GM21723 (cell line): ENCODE data around the gene CAMTA1.

Experiments
- ATAC-seq: cut with Tn5 transposase; IDR thresholded peaks from one replicate; pipeline ENCODE4 v1.9.1; 2021; ENCODE audit warnings: mild to moderate bottlenecking, moderate library complexity; ENCODE audit not compliant: unreplicated experiment

Gene CAMTA1

DNA sequence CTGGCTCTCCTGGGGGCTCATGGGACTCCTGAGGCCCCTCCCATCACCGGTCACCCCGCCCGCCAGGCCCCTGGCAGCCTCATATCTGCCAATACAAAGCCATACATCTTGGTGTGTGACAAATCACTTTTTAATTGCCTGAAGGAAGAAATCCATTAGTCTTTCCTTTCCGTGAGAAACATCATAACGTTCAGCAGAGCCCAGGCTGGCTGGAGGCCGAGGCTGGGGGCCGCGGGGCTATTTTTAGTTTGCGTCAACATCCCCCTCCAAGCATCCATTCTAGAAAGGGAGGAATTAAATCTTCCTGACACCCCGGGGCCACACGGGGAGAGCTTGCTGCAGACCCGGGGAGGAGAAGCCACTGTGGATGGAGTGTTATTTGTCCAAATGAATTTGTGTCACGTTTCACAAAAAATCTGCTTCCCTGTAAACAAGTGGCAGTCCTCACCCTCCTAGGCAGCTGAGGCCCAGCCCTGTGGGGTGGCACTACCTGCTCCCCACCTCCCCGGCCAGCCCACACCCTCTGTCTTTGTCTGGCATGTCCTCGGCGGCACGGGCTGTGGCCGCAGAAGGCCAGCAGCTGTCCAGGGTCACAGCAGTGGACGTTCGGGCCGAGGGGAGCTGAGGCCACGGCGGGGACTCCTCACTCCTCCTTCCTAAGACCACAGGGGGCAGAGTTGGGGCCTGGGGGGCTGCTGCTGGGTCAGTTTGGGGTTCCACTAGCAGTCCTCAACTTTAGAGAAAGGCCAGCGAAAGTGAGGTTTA, 749.0 kb downstream of the CAMTA1 start:
- ATAC-seq, result no peak

DNA sequence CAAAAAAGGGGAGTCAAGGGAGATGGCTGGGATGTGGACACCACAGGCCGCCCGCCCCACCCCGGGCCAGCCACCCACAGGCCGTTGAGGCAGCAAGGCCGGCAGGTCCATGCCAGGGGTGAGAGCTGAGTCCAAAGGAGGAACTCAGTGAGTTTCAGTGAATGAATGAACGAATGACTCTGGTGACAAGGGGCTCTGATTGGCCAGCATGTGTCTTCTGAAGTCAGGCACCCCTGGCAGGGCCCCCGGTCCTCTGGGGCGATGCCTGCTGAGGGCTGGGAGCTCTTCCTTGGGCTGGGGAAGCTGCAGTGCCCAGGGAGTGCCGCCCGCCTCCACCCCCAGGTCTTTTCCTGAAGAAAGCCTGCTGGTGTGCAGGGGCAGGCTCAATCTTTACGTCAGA, 749.8 kb downstream of the CAMTA1 start:
- ATAC-seq, result no peak

DNA sequence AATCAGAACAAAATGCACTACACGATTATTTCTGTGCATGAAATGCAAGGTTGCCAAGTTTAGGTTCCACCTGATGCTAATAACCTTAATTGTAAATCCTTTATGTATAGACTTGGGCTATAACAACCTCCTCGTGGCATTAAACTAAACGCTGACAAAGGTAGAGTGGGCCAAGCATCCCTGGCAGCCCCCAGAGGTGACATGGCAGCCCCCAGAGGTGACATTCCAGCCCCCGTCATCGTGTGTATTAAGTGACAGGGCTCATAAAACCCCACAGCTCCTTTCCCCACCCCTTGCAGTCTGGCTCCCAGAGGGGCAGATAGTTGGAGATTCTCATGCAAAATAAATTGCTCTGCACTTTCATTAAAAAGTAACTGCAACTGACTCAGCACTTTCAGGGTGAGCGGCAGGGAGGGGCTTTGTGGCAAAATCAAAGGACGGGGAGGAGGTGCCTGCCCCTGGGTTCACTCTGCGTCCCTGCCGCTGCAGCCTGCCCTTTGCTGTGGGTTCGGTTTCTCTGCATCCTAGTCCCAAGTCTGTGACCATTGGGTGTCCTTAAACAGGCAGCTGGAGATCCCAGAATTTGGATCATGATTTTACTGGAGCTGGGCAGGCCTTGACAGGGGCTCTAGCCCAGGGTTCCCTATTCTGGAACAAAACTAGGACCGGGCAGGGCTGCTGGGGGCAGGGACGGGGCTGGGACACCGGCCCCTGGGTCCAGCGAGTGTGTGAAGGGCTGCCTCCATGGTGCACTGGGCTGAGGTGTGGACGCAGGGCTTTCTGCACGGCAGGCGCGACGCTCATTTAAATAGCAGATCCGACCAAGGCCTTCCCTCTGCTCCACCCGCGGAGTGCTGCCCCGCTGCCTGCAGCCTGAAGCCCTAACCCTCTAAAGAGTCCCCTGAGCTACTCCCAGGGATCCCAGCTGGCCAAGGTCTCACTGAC, 751.0 kb downstream of the CAMTA1 start:
- no peak for ATAC-seq

DNA sequence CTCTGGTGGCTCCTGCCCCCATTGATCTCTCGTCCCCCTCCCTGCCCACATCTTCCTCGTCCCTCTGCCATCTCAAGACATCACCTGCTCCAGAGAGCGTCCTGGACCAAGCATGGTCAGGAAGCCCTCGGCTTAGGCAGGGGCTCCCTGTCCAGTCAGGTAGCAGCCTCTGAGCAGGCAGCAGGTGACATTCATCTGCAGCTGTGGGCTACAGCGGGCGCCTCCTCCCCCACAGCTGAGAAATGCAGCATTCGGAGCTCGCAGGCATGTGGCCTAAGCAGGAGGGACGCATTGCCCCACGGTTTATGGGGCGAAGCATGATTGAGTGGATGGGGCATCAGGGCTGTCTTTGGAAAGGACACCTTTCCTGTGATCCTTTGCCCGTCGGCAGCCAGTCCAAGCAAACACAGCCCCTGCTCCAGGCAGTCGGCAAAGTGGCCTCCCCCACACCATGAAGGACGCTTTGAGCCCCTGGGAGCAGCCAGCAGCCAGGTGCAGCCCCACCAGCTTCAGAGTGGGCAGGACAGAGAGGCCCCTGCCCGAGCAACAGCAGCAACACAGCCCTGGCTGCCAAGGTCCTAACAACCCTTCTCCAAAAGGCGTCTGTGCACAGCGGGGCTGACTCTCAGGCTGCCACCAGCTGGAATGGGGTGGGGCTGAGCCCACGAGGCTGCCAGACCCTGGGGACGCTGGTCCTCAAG, 751.8 kb downstream of the CAMTA1 start:
- ATAC-seq, result no peak

DNA sequence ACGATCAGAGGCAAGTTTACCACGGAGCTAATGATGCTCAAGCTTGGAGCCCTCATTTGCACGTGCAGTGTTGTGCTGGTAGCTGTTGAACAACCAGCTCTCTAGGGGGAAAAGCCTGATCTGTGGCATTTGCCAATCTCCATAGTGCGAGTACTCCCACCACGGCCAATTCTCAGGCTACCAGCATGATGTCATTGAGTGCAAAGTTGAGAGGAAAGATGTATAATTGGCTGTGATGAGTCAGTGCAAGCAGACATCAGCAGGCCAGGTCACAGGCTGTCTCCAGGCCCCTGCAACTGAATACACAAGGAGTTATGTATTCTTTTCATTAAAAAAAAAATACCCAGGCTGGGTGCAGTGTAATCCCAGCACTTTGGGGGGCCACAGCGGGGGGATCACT, 752.8 kb downstream of the CAMTA1 start:
- no peak for ATAC-seq

DNA sequence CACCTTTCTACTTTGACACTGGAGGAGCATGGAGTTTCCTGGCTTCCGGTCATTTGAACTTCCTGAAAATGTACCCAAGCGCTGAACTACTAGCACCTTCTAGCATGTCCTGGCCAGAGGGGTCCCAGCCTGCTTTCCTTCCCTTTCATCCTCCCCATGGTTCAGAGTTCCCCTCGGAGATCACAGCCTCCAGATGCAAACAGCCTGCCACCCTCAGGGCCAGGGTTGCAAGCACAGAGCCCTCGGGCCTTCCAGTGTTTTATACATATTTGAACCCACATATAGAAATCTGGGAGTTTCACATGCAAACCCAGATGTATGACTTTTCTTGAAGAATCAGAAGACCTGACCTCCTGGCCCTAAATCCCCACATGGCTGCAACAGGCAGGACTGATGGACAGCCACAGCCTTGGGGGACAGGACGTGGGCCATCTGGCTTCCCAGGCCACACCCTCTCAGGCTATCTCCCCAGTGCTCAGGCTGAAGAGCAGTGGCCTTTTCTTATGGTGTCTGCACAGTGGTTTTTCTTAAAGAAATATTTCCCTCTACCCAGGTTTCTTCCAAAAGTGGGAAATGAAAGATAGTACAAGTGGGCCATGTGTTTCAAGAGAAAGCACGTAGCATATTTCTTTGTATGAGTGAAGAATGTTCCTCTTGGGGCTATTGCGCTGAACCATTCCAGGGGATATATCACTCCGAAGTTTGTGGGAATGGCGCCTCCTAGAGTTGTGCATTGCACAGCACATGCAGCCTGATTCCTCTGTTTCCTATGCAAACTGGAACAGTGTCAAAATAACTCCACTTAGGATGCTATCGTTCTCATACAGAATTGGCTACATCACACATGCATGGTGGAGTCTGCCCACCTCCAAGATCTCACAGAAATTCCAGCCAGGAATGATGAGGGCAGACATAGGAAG, 753.9 kb downstream of the CAMTA1 start:
- ATAC-seq, result no peak

DNA sequence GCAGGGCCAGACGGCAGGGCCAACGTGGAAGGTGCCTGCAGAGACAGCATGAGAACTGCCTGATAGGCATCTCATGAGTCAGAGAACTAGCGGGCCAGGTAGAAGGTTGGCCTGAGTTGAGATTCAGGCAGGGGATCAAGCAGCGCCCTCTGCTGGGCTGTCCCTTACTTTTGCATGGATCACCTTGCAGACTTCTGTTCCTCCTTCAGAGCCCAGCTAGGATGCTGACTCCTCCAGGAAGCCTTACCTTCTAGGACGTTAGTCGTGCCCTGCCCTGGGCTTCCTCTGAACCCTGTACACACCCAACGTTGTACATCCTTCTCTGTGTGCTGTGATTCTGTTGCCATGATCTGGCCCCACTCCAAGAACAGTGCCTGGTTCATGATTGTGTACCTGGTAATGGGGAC, 754.5 kb downstream of the CAMTA1 start:
- no peak for ATAC-seq

DNA sequence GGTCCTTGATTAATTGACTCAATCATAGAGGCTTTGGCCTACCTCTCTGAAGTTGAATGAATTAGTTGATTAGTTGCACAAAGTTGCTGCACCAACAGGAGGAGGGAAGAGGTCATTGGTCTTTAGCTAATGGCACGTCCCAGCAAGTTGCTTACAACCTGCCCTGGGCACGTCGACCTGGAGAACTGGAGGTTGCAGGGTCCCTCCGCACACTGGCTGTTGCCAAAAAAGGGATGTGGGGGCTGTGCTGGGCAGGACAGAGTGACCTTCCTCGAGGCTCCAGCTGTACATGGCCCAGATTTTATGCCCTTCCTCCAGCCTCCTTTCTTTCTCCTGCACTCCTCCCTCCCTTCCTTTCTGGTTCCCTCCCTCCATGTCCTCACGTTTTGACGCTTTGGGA, 755.6 kb downstream of the CAMTA1 start:
- ATAC-seq, result no peak

DNA sequence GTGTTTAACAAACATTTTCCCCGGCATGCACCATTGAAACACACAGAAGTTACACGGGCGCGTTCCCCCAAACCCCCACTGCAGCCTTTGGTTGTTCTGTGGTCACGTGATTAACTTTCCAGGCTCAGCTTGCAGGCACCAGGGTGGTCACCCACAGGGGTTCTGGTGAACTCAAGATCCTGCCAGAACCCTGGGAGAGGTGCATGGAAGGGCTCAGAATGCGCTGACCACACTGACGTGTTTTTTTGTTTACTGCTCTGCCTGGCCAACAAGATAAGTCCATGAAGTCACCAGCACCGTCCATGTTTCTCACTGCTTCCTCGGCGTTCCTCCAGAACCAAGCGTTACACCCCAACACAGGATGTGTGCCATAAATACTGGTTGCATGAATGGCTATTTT, 756.4 kb downstream of the CAMTA1 start:
- ATAC-seq, result no peak

DNA sequence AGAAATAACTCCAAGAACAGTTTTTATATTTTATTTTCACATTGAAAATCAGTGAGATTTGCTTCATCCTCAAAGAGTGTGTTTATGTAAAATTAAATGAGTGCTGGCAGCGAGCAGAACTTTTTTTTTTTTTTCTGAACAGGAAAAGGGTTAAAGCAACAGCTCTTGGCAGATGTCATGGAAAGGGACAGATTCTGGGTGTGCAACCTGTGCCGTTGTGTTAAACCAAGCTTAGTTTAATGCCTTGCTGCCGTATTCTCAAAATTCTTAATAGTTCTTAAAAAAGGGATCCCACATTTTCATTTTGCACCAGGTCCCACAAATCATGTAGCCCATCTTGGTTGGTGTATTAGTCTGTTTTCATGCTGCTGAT, 758.5 kb downstream of the CAMTA1 start:
- ATAC-seq, result no peak

DNA sequence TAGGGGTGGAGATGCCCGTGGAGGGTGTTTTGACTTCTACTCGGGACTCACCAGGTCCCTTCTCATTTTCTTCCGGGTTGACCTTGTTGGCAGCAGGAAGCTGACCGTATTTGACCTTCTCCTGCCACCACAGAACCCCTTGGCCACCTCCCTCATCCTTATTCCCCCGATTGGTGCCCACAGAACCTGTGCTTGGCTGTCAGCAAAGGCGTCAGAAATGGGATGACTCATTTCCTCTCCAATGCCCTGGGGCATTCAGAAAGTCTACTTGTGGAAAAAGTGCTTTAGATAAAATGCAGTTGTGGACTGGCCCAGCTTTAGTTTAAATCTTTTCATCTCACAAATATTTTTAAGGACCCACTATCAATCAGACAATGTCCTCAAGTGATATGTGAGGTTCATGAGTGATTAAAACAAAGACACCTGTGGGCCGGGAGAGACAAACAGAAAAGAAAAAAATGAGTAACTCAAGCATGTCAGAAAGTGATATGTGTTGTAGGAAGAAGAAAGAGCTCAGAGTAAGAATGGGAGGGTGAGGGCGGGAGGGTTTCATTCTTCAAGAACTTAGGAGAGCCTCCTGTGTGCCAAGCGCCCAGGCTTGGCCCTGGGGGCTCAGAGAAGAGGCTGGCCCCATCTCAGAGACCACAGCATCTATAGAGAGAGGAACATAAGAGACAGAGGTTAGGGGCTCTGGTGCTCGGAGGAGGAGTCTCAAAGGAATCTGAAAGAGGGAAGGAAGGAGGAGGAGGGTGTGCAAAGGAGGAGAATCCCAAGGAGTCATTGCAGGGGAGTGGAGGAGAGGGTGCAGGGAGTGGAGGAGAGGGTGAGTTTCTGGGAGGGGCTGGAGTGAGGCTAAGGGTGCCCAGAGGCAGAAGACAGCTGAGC, 764.3 kb downstream of the CAMTA1 start:
- no peak for ATAC-seq

DNA sequence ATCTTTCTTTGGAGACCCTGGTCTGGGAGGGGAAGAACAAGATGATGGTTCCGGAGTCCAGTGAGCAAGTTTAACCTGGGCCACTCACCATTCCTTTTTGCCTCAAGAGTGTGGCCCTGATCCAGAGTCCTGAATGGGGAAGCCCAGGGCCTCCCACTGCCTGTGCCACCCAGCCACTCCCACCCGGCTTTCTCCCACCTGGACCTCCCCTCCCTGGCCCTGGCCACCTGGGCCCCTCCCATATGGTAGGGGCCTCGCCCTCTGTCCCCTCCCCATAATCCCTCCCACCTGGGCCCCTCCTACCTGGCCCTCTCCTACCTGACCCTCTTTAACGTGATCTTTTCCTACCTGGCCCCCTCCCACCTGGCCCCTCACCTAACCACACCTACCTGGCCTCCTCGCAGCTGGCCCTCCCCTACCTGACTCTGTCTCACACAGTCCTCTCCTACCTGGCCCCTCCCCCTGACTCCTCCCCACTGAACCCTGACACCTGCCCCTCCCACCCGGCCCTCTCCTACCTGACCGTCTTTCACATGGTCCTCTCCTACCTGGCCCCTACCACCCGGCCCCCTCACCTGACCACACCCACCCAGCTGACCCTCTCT, 765.1 kb downstream of the CAMTA1 start:
- no peak for ATAC-seq

DNA sequence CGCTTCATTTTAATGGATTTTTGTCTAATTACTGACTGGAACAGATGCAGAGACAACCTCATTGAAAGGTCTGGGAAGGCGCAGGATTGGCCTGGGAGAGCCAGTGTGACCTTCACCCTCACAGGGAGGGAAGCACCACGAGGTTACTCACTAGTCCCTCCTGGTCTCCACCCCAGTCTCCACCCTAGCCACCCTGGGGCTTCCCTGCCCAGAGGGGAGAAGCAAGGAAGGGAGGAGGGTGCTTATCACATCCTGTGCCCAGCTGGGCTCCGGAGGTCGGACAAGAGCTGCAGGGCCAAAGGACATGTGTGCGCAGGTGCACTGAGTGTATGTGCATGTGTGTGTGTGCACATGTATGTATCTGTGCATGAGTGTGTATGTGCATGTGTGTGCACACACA, 765.7 kb downstream of the CAMTA1 start:
- no peak for ATAC-seq

DNA sequence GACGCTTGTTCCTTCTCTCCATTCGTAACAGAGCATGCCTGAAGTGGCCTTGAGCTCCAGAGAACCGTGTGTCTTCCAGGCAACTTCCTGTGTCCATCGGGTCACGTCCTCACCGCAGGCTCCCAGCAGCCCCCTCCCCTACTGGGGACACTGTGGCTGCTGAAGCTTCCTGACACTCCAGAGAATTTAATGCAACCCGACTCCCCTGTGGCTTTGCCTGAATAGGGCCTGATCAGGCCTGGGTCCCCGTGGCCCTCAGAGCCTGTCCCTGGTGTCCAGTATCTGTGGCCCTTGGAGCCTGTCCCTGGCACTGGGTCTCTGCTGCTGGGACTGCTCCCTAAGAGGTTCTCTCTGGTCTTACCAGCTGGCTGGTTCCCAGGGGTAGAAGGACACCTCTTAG, 766.2 kb downstream of the CAMTA1 start:
- ATAC-seq, result no peak

DNA sequence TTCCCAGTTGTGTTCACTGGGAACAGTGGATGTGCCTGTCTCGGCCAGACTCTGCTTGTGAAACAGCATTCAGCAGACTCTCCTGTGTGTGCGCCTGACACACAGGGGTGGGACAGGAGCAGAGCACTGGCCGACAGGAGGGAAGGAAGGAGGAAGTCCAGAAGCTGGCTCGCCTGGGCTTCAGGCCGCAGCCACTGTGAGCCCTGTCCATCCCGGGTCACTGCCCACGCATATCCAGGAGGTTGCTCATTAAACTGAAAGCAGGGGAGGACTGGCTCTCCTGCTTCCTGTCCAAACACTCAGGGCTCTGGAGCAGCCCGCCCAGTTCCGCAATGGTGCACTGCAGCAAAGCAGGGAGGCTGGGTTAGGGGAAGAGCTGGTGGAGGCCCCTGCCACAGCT, 767.1 kb downstream of the CAMTA1 start:
- no peak for ATAC-seq

DNA sequence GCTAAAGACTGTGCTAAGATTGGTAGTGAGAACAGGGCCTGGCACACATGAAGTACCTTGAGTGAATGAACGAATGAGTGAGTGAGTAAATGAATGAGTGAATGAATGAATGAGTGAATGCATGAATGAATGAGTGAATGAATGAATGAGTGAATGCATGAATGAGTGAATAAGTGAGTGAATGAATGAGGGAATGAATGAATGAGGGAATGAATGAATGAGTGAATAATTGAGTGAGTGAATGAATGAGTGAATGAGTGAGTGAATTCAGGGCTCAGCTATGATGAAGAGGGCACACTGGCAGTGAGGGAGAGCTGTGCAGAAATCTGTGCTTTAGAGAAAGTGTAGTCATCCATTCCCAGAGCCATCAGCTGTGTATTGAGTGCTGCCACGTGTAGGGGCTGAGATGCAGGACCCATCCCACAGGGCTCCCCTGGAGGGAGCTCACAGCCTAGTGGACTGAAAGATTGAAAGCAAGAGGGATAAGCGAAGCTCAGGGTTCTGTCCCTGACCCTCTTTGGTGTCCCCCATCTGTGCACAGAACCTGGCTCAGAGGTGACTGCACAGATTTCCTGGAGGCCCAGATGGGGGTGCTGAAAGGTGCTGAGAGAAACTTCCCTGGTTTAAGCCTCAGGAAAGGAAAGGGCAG, 767.9 kb downstream of the CAMTA1 start:
- ATAC-seq, result no peak

DNA sequence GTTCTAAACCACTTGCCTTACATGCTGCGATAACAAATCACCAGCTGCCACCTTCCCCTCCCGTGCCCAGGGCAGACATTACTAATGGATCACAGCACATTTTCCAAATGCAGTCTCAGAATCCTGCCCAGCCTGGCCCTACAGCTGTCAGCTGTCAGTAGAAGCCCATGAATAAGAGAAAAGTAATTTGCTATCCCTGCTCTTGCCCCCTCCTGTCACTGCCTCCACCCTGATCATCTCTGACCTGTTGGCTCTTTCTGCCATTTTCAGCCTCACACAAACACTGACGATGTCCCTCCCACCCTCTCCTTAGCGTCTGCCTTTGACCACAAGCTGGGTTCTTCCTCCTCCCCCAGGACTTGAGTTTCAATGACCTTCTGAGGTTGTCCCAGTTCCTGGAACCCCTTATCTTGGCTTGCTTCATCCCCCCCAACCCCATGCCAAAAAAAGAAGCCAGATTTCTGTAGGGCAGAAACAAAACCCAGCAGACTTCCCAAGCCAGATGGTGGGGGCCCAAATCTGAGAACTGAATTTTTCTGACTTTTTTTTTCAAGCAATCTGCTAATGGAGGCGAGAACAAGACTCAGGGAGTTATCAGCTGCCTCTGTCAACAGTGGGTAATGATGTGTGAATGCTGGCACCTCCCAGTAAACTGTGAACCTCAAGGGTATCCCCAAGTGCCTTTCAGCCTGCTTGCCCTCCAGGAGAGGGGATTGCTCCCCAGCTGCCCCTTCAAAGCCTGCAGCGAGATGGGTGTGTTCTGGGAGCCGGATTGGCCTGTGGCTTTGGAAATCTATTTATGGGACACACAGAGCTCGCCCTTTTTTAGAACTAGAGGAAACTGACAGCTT, 769.4 kb downstream of the CAMTA1 start:
- ATAC-seq, result no peak
